Inflammatory macrophage (primary cell): Measurements from ENCODE around the gene COLQ.
A peak's percentile ranks its signal among the peaks of the same experiment; 100 is the strongest.

ENCODE experiments used
- DNase-seq, 2 donors: peaks; one replicate each; pipeline ENCODE4 v3.0.0-alpha.2; 2020 to 2022

Gene COLQ

DNA sequence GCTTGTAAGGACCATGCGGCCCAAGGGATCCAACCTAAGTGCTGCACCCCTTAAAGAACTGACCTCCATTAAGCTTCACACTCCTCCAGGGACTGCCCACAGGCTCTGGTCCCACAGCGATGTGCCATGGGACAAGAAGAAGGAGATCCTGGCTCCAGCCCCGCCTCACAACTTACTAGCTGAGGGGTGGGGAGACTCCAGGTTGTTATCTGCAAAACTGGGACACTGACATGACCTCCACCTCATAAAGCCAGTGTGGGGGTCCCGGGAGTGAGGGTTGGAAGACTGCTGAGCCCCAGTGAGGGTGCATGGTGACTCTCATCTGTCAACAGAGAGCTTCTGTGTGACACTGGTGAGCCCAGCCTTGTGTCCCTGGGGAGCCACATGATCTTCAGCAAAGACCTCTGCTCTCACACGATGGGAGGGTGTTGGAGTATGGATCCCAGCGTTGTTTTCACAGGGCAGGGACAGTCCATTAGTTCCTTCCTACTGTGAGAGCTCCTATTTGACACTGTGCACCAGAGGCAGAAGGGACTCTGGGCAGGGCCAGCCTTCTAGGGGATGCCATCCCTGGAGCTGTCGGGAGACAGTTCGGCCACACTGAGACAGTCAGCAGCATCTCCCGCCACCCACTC is 67.4 kb downstream of the COLQ start:
- DNase-seq = no peak

GRCh38 chr3:15453501-15453900 is 68.0 kb downstream of the COLQ start:
- DNase-seq = no peak

- DNase-seq = no peak
Observed at GRCh38 chr3:15452961-15453360, 68.5 kb downstream of the COLQ start.

DNA sequence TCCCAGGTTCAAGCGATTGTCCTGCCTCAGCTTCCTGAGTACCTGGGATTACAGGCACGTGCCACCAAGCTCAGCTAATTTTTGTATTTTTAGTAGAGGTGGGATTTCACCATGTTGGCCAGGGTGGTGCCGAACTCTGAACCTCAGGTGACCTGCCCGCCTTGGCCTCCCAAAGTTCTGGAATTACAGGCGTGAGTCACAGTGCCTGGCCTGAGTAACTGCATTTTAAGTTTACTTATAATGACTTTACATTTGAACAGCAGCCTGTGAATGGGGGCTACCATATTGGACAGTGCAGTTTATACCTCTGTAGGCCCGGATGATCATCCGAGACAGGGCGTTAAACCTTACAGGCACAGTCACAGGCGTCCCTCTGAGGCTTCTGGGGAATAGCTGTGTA is 69.3 kb downstream of the COLQ start:
- no peak for DNase-seq

DNA sequence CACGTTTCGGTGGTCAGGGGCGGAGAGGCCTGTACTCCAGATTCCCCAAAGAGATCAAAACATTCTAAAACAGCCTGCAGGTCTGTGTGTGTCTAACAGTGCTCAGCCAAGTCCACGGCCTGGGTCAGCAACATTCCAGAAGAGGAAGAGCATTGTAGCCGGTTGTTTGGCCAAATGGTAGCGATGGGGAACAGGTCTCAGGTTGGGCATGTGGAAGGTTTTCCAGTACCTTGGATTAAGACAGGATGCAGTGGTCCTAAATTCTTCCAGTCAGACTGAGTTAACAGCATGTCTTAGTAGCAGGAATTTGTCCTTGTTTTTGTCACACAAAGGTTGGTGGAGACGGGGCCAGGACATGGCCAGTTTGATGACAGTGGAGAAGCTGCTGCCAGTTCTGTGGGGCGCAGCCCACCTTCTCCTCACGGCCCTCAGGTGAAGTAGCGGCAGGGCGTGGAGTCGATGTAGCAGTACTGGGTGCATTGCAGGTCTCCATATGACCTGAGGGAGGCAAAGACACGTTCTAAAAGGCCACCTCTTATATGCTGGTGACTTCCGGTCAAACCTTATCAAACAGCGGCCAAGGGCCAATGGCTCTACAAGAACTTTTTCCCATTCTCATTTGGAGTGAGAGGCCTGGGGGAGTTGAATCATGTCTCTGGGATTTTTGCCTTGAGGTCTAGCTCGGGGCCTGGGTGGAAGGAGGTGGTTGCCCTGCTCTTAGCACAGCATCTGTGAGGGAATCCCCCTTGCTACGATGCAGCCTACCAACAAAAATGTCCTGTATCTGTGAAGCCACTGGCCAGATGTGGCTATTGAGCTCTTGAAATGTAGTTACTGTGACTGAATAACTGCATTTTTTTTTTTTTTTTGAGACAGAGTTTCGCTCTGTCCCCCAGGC is 70.0 kb downstream of the COLQ start:
- DNase-seq = no peak

- DNase-seq = no peak
Observed at GRCh38 chr3:15450438-15451215, 70.9 kb downstream of the COLQ start.

DNA sequence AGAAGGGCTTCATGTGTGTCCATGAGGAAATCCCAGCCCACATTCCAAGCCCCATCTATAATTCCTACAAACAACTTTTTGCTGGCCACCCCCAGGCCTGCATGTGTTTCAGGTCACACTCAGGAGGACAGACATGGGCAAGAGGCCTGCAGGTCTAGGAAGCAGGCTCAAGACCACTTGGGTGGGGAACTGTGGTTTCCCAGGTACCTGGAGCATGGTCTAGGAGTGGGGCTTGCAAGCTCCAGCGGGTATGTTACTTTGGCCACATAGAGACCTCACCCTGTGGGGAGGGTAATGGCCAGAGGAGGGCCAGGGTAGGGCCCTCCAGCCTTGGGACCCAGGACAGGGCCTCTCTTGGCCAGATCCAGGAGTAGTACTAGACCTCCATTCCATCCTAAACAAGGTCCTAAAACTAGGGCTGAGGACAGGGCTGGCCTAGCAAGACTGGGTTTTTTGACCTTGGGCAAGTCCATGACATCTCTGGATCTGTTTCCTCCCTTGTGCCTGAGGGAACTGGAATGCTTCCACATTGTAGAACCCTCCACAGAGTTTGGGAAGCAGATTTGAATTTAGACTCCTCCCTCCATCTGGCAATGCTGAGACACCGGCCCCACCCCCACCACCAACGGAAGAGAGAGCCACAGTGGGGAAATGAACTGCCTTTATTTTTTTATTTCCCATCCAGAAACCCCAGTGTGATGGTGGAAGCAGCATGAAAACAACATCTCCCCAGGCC is 71.8 kb downstream of the COLQ start:
- no peak for DNase-seq

- DNase-seq = no peak
Observed at GRCh38 chr3:15443826-15444524, 77.5 kb downstream of the COLQ start.

DNA sequence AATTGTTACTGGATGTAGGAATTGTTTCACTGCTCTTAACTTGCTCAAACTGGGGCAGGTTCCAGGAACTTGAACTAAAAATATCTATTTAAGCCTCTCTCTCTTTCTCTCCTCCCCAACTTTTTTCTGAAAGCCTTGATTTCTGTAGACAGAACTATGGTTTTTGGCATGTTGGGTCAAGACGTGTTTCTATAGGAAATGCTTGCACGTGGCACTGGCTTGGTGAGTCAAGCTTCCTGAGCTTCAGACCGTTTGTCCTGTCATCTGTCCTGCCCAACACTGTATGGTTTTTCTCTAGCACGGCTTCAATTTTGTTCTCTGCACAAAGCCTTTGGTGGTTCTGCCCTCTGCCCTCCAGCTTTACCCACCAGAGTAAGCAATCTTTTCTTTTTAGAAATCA is 80.6 kb downstream of the COLQ start:
- DNase-seq = peak; percentile 79 to 86

- peak in 1 of 2 donors; percentile 7 for DNase-seq
Observed at GRCh38 chr3:15439476-15439875, 82.0 kb downstream of the COLQ start.

GRCh38 chr3:15438983-15439382 is 82.5 kb downstream of the COLQ start:
- DNase-seq = peak; percentile 78 to 82

- DNase-seq = no peak
Observed at GRCh38 chr3:15436246-15436645, 85.3 kb downstream of the COLQ start.

DNA sequence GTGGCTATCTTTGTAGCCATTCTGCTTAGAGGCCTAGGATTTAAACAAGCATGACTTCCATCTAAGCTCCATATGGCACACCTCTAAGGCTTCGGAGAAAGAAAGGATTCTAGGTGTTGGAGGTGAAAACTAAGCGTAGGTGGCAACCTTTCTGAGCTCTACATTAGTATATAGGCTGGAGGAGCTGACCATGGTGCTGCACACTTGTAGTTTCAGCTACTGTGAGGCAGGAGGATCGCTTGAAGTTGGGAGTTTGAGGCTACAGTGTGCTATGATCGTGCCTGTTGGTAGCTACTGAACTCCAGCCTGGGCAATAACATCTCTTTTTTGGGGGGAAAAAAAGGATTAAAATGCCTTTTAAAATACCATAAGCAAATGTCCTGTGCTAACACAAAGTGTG is 86.8 kb downstream of the COLQ start:
- DNase-seq = no peak

DNA sequence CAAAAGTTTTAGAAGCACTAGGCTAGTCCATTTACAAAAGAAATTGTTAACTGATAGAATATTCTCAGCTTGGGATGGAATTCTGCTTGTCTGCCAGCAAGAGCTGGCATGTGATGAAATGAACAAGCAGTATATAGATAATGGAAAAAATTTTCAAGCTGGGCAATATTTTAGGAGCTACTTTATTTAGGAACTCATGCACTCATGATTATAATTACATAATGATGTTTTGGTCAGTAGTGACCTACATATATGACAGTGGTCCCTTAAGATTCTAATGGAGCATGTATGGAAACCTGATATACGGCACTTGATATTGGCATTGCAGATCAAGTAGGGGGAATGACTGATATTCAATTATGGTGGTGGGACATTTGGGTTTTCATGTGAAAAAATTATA is 88.0 kb downstream of the COLQ start:
- no peak for DNase-seq

DNA sequence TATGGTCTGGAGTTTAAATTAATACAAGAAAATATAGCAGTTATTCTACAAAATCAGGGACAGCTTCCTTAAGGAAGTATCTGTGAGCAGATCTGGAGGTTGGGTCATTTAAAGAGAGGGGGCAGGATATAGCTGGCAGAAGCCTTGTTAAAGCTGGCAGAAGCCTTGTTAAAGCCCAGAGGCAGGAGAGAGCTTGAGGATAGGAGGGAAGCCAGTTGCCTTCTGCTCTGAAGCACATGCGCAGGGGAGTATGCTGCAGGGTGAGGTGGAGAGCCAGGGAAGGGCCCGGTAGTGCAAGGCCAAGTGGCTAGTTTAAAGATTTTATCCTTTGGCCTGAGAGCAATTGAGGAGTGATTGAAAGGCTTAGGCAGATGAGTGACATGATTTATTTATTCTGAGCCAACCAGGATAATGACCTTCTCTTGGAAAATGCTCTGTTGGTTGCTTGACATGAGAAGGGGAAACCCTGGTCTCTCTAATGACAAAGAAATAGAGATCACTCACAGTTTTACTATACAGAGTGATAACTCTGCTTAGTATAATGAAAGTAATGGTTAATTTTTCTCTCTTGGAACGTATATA is 90.2 kb downstream of the COLQ start:
- peak; percentile 17 to 20 for DNase-seq

GRCh38 chr3:15430624-15431023 is 90.9 kb downstream of the COLQ start:
- DNase-seq = no peak

- DNase-seq = no peak
Observed at GRCh38 chr3:15429080-15429479, 92.4 kb downstream of the COLQ start.

GRCh38 chr3:15428539-15428938 is 93.0 kb downstream of the COLQ start:
- DNase-seq = peak; percentile 84 to 85

DNA sequence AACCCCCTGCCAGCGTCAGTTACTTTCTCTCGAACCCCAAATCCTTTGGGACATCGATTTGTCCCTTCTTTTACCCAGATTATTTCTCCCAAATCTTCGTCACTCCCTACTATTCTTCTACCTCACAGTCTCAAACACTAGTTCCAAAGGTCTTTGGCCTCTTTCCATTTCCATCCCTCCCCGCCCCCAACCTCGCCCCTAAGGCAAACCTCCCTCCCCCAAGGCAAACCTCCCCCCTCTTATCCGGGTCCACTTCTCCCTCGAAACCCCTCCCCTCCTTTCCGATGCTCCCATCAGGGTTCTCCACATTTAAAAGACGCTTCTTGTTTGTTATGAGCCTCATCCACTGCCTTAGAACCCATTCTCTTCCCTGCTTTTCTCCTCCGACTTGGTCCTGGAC is 93.5 kb downstream of the COLQ start:
- peak in 1 of 2 donors; percentile 7 for DNase-seq

GRCh38 chr3:15427182-15427880 is 94.2 kb downstream of the COLQ start, which contains the start of the genes EAF1 and METTL6:
TSS of gene EAF1 (plus strand) at chr3:15427598. CDS start at chr3:15427780, 182 bp downstream.
TSS of gene METTL6 (minus strand) at chr3:15427544. CDS start at chr3:15426511, 1,033 bp downstream.
- peak; percentile 91 to 95 for DNase-seq
